Choroid plexus epithelial cell (primary cell): ENCODE data around the gene SIGLEC5.
A peak's percentile ranks its signal among the peaks of the same experiment; 100 is the strongest.

ENCODE experiments used
- DNase-seq: peaks from one replicate; pipeline ENCODE4 v3.0.0-alpha.2; 2010; ENCODE audit warnings: low read depth
- H3K4me3 ChIP-seq: 2 replicates; pipeline ENCODE4 v1.5.1; 2011; ENCODE audit warnings: low read depth, mild to moderate bottlenecking, control low read depth, low read length, moderate library complexity
- TF ChIP-seq, protein P1 (sequence below): conservative IDR thresholded peaks from 2 replicates; pipeline ENCODE4 v1.5.1; 2011; ENCODE audit warnings: low read depth, mild to moderate bottlenecking, control low read depth, inconsistent platforms, low read length, moderate library complexity

Gene SIGLEC5

DNA sequence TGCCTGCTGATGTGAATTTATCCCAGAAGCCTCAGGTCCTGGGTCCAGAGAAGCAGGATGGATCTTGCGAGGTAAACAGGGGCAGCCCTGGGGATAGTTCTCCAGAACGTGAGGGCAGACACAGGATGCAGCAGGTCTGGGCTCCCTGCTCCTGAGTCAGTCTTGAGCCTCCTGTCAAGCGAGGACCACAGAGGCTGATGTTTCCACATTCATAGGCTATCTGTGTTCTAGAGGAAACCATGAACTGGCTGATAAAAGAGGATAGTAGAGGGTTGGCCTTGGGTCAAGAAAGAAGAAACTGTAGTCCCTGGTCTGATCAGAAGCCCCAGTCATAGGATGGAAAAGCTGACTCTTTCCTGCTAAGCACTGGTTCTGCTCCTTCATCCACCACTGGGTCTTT, 56.9 kb downstream of the SIGLEC5 start:
- TF ChIP-seq, protein P1, sequence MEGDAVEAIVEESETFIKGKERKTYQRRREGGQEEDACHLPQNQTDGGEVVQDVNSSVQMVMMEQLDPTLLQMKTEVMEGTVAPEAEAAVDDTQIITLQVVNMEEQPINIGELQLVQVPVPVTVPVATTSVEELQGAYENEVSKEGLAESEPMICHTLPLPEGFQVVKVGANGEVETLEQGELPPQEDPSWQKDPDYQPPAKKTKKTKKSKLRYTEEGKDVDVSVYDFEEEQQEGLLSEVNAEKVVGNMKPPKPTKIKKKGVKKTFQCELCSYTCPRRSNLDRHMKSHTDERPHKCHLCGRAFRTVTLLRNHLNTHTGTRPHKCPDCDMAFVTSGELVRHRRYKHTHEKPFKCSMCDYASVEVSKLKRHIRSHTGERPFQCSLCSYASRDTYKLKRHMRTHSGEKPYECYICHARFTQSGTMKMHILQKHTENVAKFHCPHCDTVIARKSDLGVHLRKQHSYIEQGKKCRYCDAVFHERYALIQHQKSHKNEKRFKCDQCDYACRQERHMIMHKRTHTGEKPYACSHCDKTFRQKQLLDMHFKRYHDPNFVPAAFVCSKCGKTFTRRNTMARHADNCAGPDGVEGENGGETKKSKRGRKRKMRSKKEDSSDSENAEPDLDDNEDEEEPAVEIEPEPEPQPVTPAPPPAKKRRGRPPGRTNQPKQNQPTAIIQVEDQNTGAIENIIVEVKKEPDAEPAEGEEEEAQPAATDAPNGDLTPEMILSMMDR = no peak
- H3K4me3 ChIP-seq = no peak overlapping the region
- peak; percentile 13 for DNase-seq

DNA sequence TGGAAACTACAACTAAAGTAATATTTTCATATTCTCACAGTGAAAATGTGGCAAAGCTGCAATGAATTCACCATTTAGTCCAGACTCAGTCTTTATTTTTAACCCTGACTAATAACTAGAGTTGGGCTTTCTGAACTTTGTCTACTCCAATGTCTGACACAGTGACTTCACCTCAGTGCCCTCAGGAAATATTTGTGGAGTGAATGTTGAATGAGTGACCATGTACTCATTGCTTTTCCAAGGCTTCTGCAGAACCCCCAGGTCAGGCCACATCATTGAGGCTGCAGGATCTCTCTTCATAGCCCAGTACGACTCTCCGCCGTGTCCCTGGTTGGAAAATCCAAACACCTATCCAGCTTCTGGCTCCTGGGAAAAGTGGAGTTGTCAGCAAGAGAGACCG, 57.3 kb downstream of the SIGLEC5 start:
- TF ChIP-seq, protein P1 = no peak
- peak; percentile 62 for DNase-seq
- no peak overlapping the region for H3K4me3 ChIP-seq

DNA sequence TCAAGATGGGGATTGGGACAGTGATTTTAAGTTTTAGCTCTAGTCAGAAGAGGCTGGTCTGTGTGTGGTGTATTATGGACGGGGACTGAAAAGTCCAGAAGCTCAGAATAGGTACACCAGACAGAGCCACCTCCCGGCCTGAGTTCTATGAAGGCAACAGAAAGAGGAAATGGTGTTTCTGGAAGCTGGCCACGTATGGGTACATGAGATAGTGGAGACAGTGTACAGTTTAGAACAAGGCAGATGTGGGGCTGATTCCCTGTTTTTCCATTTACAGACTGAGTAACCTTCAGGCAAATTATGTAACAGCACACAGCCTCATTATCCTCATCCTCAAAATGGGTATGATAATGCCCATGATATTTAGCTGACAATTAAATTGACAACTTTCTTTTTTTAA, 57.8 kb downstream of the SIGLEC5 start:
- H3K4me3 ChIP-seq = peak overlapping the region; percentile 83
- TF ChIP-seq, protein P1 = no peak
- DNase-seq = peak; percentile 25

DNA sequence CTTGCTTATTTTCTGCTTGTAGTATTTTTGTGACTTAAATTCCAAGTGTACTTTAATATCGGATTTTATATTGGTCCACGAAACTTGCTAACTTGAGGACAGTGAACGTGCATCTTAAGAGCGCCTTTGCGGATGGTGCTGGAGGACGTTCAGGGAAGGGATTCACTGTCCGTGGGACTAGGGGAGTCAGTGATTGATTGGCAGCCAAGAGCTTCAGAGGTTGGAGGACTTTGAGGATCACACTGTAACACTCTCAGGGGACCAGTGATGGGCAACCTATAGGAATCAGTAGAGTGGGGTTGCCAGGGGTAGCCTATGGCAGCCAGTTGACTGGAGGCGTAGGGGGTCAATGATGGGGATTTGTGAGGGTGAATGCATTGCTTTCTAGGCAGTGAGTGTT, 58.6 kb downstream of the SIGLEC5 start:
- DNase-seq = peak; percentile 41
- peak overlapping the region; percentile 83 for H3K4me3 ChIP-seq
- TF ChIP-seq, protein P1 = no peak

DNA sequence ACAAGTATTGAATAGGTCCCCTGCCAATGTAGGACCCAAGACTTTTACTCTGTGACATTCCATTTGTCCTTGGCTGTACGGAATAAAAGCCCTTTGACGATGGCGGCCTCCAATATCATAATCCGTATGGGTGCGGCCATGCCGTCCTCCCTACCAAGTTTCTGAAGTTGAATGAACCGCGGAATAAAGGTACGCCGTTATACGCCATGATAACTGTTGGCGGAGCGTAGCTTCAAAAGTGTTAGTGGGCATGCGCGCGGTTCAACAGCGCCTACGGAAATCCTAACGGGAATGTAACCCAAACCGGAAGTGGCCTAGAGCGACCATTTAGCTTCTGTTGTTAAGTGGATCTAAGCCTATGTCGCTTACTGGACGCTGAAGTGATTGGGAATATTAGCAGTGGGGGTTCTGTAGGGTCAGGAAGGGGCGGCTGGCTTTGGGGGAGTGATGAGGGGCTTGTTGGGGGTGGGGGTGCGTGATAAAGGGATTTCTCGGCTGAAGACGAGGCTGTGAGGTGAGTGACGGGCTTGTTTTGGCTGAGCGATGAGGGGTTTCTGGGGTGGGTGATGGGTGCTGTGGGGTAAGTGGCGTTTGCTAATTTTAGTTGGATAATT, 59.1 kb downstream of the SIGLEC5 start, which contains the start of gene ZNF175:
ZNF175 (plus strand) TSS at position 322 of the 614 bp plus-strand sequence. CDS start 2,047 bp downstream, outside the sequence.
- peak; percentile 98 for DNase-seq
- TF ChIP-seq, protein P1 = no peak
- peak within 1 kb of the TSS; percentile 83 for H3K4me3 ChIP-seq

DNA sequence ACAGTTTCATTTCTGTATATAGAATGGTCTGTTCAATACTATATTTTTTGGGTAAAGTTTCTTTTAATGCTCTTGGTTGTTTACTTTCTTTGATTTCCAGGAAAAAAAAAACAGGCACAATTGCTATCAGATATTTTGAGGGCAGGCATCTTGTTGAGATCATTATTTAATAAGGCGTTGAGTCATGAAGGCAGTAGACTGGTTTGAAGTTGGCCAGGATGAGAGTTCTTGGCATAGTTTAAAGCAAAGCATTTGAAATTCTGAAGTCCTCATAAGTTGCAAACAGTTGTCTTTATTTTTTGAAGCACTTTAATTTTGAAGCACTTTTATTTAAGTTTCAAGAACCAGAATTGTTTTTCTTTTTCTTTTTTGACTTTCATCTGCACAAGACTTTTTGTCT, 61.7 kb downstream of the SIGLEC5 start:
- H3K4me3 ChIP-seq = no peak overlapping the region
- TF ChIP-seq, protein P1 = no peak
- no peak for DNase-seq

DNA sequence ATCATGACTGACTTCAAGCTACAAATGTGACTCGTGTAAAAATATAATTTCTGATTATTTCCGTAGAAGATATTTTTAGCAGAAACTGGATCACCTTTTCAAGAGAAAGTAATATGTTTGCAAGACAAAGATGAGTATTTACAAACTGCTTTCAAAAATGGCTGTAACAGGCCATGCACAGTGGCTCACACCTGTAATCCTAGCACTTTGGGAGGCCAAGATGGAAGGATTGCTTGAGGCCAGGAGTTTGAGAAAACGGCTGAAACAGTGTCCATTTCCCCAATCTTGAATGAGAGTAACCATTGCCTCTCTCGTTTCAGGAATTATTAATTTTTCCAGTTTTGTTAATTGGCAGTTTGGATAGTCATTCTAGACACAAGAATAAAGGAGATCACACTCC, 62.6 kb downstream of the SIGLEC5 start:
- TF ChIP-seq, protein P1 = no peak
- H3K4me3 ChIP-seq = no peak overlapping the region
- no peak for DNase-seq
